ENCODE results near the gene ZNF76. TPM values are rescaled to one million over a fixed set of nuclear protein-coding genes. Genes with fewer than 3 reads are reported as not detected.
A peak's percentile ranks its signal among the peaks of the same experiment; 100 is the strongest.

ZNF76 gene
- 10 to 100 TPM; 94.7 to 96.8 TPM for total RNA-seq
- 10 to 100 TPM; 22.1 to 35.9 (median 30.7) TPM for polyA plus RNA-seq
- total RNA-seq: 45.8 to 73.3 (median 56.0) reads per million in 6 experiments

DNA sequence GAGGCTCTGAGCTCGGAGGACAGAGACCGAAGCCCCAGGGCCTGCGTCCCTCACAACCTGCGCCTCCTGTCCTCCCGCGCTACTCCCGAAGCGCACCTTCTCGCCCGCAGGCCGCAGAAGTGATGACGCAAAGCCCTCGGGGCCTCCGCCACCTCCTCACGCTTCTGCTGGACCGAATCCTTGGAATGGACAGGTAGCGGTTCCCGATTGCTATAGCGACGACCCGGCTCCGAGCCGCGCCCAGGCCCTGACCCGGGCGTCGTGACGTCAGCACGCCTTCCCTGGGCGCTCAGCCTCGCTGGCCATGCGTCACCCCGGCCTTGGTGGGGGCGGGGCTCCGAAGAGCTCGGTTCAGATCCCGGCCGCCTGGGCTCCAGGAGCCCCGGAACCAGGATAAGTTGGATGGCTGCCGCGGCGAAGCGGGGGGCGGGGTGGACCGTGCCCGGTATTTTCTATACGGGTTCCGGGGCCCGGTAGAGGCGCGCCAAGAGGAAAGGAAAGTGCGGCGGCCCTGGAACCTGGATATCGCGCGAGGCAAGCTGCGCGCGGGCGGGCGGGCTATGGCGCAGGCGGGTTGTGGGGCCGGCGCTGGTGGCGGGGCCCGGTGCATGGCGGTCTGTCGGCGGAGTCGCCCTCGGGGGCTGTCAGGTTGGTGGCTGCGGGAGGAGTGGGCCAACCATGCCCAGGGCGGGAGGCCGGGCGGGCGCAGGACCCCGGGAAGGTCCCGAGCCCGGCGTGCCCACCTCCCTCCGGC lies at the start of gene ZNF76:
ZNF76 (plus strand) TSS at position 542 of the 754 bp plus-strand sequence. CDS start 21,417 bp downstream, outside the sequence.
- Mint-ChIP-seq H3K4me3 (peak within 1 kb of the TSS; percentile 93 to 99 (median 96)), H3K9me3 (no peaks in the 10 kb centered on the region), H3K27me3 (no peaks in the 10 kb centered on the region), H3K4me1 (peaks cover 24 to 56% (median 55%) of the 10 kb centered on the region in 4 donors), H3K27ac (peak within 1 kb of the TSS; percentile 87 to 99 (median 99)), H3K36me3 (peaks cover 0 to 3% (median 0%) of the 10 kb centered on the region in 3 donors)
- ATAC-seq (peak; percentile 77 to 78), DNase-seq (peak; percentile 88 to 97 (median 92))
- POLR2A ChIA-PET: interaction anchor here (0.7 to 1.5 kb wide), 7 partner anchors 9 to 834 kb away, joined by 3 to 8 read pairs (median 5); partner anchors contain the start of gene RPS10

DNA sequence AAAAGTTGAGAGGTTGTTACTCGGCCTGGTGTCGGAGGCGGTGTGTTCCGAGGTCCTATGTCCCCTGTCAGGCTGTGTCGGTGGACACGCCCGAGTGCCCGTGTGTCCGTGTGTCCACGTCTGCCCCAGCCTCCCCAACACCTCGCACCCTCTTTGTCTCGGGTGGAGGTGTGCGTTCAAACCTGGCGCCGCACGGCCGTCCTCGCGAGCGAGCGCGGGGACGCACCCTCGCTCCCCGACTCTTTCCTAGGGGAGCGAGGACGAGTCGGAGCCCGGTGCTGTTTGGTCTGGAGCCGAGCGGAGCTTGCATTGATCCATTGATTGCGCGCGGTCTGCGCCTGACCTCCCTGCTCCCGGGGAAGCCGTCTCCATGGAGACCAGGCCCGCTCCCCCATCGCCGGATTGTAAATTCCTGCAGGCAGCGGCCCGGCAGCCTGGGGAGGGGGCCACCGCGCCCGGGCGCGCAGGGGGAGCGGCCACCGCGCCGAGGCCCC lies 46.2 kb upstream of the ZNF76 start:
- no peak for DNase-seq
- H3K4me1 Mint-ChIP-seq: peaks cover 6 to 8% (median 7%) of the 10 kb centered on the region in 4 donors
- H3K27ac Mint-ChIP-seq: peak overlapping the region in 2 of 10 donors; percentile 22 to 40
- H3K4me3 Mint-ChIP-seq: peak overlapping the region; percentile 60 to 84 (median 76)
- H3K36me3 Mint-ChIP-seq: peaks cover 0 to 4% (median 0%) of the 10 kb centered on the region in 3 donors
- peaks cover 55 to 89% (median 68%) of the 10 kb centered on the region in 5 donors for H3K27me3 Mint-ChIP-seq
- POLR2A ChIA-PET: interaction anchor here (0.6 kb wide), 1 partner anchor 154 kb away, joined by 3 read pairs; no protein-coding TSS in a partner anchor
- ATAC-seq: peak in 1 of 2 donors; percentile 23
- H3K9me3 Mint-ChIP-seq: no peaks in the 10 kb centered on the region

DNA sequence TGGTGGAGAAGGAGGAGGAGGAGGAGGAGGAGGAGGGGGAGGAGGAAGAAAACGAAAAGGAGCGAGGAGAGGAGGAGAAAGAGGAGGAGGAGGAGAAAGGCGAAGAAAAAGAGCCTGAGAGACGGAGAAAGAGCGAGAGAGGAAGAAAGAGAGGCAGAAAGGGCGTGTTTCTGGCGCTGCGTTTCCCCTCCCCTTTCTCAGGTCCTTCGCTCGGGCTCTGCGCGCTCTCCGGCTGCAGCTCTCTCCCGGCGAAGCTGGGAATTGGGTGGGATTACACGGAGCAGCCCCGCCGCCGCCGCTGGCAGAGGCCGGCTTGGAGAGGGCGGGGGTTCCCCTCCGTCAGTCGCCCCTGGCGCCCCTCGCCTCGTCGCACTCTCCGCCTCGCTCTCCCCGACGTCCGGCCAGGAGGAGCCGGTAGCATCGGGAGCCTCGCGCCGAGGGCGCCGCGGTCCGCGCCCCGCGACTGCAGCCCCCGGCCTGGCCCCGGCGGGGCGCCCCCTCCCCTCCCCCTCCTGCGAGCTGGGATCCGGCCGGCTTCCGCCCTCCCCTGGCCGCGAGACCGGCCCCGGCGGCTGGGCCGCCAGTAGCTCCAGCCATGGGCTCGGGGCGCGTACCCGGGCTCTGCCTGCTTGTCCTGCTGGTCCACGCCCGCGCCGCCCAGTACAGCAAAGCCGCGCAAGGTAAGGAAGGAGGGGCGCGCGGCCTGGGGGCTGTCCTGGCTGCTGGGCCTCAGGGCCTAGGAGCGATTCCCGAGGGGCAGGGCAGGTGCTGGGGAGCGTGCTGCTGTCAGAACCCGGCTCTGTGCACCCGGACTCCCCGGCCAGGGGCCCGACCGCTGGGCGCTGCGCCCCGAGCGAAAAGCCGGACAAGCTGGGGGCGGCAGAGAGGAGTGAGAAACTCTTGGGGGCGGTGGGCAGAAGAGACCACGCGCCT lies 45.4 kb upstream of the ZNF76 start, which contains the start of gene SCUBE3:
SCUBE3 (plus strand) TSS at position 133 of the 933 bp plus-strand sequence; CDS start at position 596, 463 bp downstream.
- Mint-ChIP-seq H3K4me1 (peaks cover 5 to 8% (median 6%) of the 10 kb centered on the region in 4 donors), H3K36me3 (peaks cover 0 to 4% (median 0%) of the 10 kb centered on the region in 3 donors), H3K27me3 (peaks cover 49 to 89% (median 62%) of the 10 kb centered on the region in 5 donors), H3K4me3 (peak within 1 kb of the TSS; percentile 60 to 84 (median 77)), H3K27ac (peak within 1 kb of the TSS in 2 of 10 donors; percentile 22 to 40), H3K9me3 (no peaks in the 10 kb centered on the region)
- peak in 3 of 10 donors; percentile 7 to 20 (median 13) for DNase-seq
- peak; percentile 53 to 70 for ATAC-seq
- POLR2A ChIA-PET: no interaction called here

DNA sequence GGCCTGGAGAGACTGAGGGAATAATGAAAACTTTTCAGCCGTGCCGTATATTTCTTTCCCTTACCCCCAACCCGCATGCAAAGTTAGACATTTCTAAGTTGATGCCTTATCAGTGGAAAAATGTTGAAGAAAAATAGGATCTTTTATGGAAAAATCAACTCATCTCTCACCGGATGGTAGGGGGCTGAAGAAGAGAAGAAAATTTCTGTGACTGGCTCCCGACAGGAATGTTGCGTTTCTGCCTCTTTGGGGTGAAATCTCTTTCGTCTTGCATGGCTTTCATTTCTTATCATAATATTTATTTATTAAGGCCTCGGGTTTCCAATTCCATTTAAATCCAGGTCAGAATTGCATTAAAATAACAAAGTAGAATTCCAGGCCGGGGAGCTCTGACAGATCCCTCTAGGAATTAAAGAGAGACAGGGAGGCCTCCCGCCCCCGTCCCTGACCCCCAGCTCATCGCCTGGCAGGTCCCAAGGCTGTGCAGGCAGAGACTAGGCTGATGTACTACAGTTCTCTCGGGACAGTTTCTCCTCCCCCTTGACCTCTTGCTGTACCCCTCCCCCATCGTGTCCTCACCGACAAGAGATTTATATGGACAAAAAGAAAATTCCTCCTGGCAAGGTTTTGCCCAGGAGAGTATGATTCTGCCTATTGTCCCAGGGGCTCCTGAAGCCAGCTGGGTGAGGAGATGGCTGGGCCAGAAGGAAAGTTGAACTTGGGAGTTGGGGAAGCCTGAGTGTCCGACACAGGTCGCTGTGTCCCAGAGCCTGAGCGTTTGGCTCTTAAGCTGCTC lies 44.5 kb upstream of the ZNF76 start:
- Mint-ChIP-seq H3K4me1 (peaks cover 5 to 8% (median 6%) of the 10 kb centered on the region in 4 donors), H3K4me3 (peak overlapping the region in 7 of 10 donors; percentile 22 to 78 (median 56)), H3K36me3 (peaks cover 0 to 4% (median 0%) of the 10 kb centered on the region in 3 donors), H3K9me3 (no peaks in the 10 kb centered on the region), H3K27ac (peak overlapping the region in 1 of 10 donors; percentile 5), H3K27me3 (peaks cover 46 to 84% (median 60%) of the 10 kb centered on the region in 5 donors)
- POLR2A ChIA-PET: no interaction called here
- DNase-seq (no peak), ATAC-seq (no peak)

DNA sequence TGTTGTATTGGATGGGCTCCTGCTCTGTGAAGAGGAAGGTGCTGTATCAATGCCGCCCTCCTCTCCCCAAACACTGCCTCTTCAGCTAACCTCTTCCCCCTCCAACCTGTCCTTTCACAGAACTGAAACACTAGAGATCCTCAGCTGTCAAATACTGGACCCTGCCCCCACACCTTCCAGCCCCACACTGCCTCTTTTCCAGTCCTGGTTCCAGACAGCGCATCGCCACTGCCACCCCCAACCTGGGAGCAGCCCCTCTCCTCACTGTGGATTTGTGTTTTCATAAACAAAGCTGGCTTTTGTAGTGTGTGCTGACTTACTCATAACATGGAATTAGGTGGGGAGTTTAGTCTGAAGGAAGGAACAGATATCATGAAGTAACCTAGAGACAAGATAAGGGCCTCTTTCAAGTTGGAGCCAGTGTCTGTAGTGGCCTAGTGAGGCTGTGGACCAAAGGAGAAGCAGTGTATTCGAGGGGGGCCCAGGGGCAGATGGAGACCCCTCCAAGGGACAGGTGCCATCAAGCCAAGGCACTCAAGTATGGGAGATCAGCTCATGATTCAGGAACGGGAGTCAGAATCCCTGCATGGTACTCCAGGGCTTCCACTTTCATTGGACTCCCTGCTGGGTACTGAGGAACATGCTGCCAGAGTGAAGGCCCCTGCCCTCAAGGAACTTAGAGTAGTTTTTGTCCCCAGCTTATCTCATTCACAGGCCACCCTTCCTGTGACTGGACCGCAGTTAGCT lies 43.7 kb upstream of the ZNF76 start:
- peaks cover 5 to 8% (median 6%) of the 10 kb centered on the region in 4 donors for H3K4me1 Mint-ChIP-seq
- H3K27me3 Mint-ChIP-seq: peaks cover 42 to 78% (median 56%) of the 10 kb centered on the region in 5 donors
- peaks cover 0 to 4% (median 0%) of the 10 kb centered on the region in 3 donors for H3K36me3 Mint-ChIP-seq
- POLR2A ChIA-PET: no interaction called here
- peak overlapping the region in 2 of 10 donors; percentile 7 to 39 for H3K27ac Mint-ChIP-seq
- DNase-seq (no peak), ATAC-seq (no peak)
- peak overlapping the region in 3 of 10 donors; percentile 26 to 61 (median 50) for H3K4me3 Mint-ChIP-seq
- no peaks in the 10 kb centered on the region for H3K9me3 Mint-ChIP-seq

DNA sequence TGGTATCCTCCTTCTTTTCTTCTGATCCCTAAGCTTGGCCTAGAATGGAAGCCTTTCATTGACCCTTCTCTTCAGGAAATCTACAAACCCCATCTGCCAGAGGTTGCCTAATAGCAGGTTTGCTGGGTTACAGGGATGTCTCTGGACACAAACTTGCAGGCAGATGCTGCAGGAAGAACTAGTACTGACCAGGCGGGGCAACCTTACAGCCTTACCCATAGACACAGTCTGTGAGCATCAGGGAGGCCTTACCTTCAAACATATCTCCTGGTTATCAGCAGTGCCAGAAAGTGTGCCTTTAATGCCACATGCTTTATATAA lies 43.2 kb upstream of the ZNF76 start:
- H3K9me3 Mint-ChIP-seq: no peaks in the 10 kb centered on the region
- peaks cover 5 to 8% (median 6%) of the 10 kb centered on the region in 4 donors for H3K4me1 Mint-ChIP-seq
- peak overlapping the region in 2 of 10 donors; percentile 9 to 12 for H3K4me3 Mint-ChIP-seq
- ATAC-seq (no peak), DNase-seq (no peak)
- H3K27ac Mint-ChIP-seq: no peak overlapping the region
- peaks cover 38 to 75% (median 52%) of the 10 kb centered on the region in 5 donors for H3K27me3 Mint-ChIP-seq
- H3K36me3 Mint-ChIP-seq: peaks cover 0 to 4% (median 0%) of the 10 kb centered on the region in 3 donors
- POLR2A ChIA-PET: no interaction called here

DNA sequence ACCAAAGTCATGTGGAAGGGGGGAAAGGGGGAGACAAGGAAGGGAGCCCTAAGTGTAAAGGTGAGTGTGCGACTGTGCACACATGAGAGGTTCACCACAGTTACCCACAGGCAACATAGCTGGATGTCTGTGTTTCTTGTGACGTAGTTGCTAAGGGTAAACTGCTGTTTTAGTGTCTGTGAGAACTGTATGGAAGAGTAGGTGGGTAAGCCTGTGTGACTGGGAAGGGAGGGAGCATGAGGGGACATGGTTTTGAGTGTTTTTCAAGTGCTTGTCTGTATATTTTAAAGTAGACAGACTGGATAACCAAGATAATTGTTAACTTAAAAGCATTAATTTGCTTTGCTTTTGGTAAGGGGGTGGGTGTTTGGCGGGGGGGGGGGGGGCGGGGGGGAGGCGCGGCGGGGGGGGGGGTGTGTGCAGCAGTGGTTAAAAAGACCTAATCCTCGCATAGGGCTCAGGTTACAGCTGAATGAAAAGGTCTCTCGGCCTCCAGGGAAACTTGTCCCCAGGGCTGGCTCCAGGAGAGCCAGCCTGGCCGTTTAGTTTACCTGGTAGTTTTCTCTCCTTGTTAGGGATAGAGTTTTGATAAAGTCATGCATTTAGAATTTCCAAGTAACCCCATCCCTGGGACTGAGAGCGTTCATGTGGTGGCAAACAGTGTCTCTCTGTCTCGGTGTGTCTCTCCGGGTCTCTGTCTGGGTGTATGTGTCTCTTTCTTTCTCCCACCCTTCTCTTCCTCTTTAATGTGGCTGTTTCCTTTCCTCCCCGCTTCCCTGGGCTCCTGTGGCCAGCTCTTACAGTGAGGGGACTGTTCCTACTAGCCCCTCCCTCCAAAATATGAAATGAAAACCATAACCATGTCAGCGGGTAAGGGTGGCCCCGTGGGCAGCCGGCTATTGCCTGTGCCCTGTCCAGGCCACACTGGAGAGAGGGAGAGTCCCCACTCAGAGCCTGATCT lies 42.4 kb upstream of the ZNF76 start:
- H3K27ac Mint-ChIP-seq: peak overlapping the region in 1 of 10 donors; percentile 24
- peaks cover 0 to 4% (median 0%) of the 10 kb centered on the region in 3 donors for H3K36me3 Mint-ChIP-seq
- peaks cover 31 to 71% (median 44%) of the 10 kb centered on the region in 5 donors for H3K27me3 Mint-ChIP-seq
- no peak overlapping the region for H3K4me3 Mint-ChIP-seq
- POLR2A ChIA-PET: no interaction called here
- H3K9me3 Mint-ChIP-seq: no peaks in the 10 kb centered on the region
- H3K4me1 Mint-ChIP-seq: peaks cover 5 to 8% (median 6%) of the 10 kb centered on the region in 4 donors
- DNase-seq (no peak), ATAC-seq (no peak)

DNA sequence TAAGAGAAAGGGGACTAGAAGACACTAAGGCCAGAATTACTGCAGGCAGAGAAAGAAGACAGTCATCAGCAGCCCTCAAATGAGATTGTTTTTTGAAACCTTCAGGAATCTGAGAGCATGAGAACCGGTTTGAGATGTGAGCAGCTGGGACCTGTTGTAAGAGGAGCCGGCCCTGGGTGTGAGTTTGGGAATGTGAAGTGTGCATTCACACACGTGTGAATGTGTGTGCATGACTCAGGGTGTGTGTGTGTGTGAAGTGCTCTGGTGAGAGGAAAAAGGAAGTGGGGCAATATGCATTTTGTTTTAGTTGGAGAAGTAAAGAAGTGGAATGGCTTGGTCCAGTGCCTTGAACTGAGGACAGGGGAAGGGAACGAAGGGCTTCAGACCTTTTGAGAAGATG lies 41.5 kb upstream of the ZNF76 start:
- H3K9me3 Mint-ChIP-seq: no peaks in the 10 kb centered on the region
- peaks cover 24 to 62% (median 35%) of the 10 kb centered on the region in 5 donors for H3K27me3 Mint-ChIP-seq
- peaks cover 3 to 5% (median 4%) of the 10 kb centered on the region in 4 donors for H3K4me1 Mint-ChIP-seq
- no peak for ATAC-seq
- peaks cover 0 to under 1% (median 0%) of the 10 kb centered on the region in 3 donors for H3K36me3 Mint-ChIP-seq
- no peak overlapping the region for H3K4me3 Mint-ChIP-seq
- no peak for DNase-seq
- POLR2A ChIA-PET: no interaction called here
- no peak overlapping the region for H3K27ac Mint-ChIP-seq

DNA sequence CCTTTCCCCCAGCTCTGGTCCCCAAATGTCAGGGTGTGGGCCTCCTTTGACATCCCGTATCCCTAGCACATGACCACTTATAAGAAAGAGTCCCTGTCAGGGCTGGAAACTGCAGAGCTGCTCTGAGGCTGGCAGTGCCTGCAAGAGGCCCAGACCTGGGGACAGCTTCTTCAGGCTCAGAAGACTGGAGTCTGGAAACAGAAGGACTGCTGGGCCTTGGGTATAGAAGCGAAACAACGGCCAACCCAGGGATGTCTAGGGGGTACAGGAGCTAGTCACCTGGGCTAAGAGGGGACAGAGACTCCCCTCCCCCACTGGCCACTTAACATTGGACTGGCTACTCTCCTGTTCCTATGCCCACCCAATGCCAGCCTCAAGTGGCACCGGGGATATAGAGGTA lies 41.1 kb upstream of the ZNF76 start:
- Mint-ChIP-seq H3K4me3 (no peak overlapping the region), H3K9me3 (no peaks in the 10 kb centered on the region), H3K27me3 (peaks cover 22 to 58% (median 32%) of the 10 kb centered on the region in 5 donors), H3K27ac (no peak overlapping the region), H3K4me1 (peaks cover 0 to 5% (median under 1%) of the 10 kb centered on the region in 4 donors), H3K36me3 (no peaks in the 10 kb centered on the region)
- ATAC-seq: no peak
- POLR2A ChIA-PET: no interaction called here
- no peak for DNase-seq

DNA sequence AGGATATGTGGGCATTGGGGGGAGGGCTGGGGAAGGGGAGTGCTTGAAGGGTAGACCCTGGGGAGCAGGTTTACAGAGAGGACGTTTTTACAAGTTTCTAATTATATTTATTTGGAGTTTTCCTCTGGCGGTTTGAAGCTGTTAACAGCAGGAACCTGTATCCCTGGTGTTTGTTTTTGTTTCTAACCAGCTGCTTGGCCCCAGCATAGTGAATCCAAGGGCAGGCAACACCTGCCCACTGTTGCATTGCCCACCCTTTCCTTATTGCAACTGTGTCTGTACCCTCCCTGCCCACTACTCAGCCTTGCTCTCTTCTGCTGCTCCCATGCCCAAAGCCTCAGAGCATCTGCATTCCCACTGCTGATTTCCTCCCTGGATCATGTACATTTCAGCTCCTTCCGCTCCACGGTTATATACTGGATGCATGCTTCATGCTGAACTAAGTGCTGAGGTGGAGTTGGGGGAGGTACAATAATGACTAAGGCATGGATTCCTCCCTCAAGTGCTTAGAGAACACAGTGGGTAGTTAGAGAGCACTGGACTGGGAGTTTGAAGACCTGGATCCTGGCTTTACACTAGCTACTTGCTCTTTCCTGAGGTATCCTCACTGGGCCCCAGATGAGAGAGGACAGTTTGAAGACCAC lies 39.7 kb upstream of the ZNF76 start:
- no peak overlapping the region for H3K4me3 Mint-ChIP-seq
- DNase-seq: no peak
- H3K36me3 Mint-ChIP-seq: no peaks in the 10 kb centered on the region
- no peaks in the 10 kb centered on the region for H3K9me3 Mint-ChIP-seq
- ATAC-seq: no peak
- no peak overlapping the region for H3K27ac Mint-ChIP-seq
- peaks cover 0 to 3% (median 0%) of the 10 kb centered on the region in 4 donors for H3K4me1 Mint-ChIP-seq
- peaks cover 22 to 55% (median 31%) of the 10 kb centered on the region in 5 donors for H3K27me3 Mint-ChIP-seq
- POLR2A ChIA-PET: interaction anchor here (0.9 kb wide), 1 partner anchor 12 kb away, joined by 3 read pairs; no protein-coding TSS in a partner anchor
